ENCODE measurements around the gene F2RL3. TPM values are rescaled to one million over a fixed set of nuclear protein-coding genes. Genes with fewer than 3 reads are reported as not detected.

The F2RL3 gene
- total and polyA plus RNA-seq, 2 of the 8 experiments (the other 6 are each of a cell fraction or from before 2014, with no cell fraction given) = not detected

DNA sequence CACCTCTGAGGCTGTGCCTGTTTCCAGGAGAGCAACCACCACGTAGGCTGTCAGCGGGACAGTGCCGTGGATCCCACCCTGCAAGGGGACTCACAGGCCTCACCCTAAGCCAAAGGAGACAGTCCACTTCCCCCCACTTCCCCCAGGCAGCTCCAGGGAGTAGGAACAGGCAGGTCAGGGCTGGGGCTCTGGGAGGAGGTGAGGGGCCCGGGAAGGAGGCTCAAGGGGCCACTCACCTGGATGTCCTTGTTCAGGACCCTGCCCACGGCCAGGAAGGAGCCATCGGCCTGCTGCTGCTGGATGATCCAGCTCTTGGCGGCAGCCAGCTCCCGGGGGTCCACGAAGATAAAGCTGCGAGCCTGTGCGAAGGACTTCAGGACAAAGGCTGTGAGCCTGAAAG is 25.6 kb downstream of the F2RL3 start:
- Histone ChIP-seq H4K5ac (ENCODE audit: insufficient read length, low read depth, low read length) (no peak overlapping the region), H3K36me3 (ENCODE audit: control insufficient read depth in 2 of 4, insufficient read depth in 4 of 4, low read length in 3 of 4) (no peaks in the 10 kb centered on the region), H3K27ac (ENCODE audit: low read depth, low read length) (no peak overlapping the region), H3K79me1 (ENCODE audit: low read depth, low read length) (no peaks in the 10 kb centered on the region), H3K4ac (replicated peaks; ENCODE audit: insufficient read length, low read depth, low read length) (no peak overlapping the region), H2BK5ac (ENCODE audit: low read depth, low read length) (no peak overlapping the region), H3K79me2 (ENCODE audit: control insufficient read depth in 1 of 2, insufficient read depth in 2 of 2, low read length in 2 of 2) (no peaks in the 10 kb centered on the region), H3K23ac (ENCODE audit: insufficient read length) (no peak overlapping the region), H2BK15ac (ENCODE audit: low read length) (no peak overlapping the region), H3K4me2 (ENCODE audit: insufficient read depth in 1 of 2, low read depth in 2 of 2, low read length in 2 of 2) (no peak overlapping the region), H2AFZ (ENCODE audit: low read length) (no peak overlapping the region), H4K91ac (replicated peaks; ENCODE audit: insufficient read length, low read length) (no peak overlapping the region), H3K4me3 (ENCODE audit: extremely low read depth in 1 of 4, insufficient read depth in 2 of 4, low read depth in 3 of 4, low read length in 4 of 4) (no peak overlapping the region), H3K9me3 (ENCODE audit: insufficient read depth in 2 of 2, low read depth in 1 of 2, low read length in 1 of 2) (peaks cover 12 to 23% of the 10 kb centered on the region in 2 experiments; a peak in 3 of 4 replicates), H3K23me2 (ENCODE audit: low read depth, low read length) (no peaks in the 10 kb centered on the region), H3K4me1 (replicated peaks in 1 of 4; ENCODE audit: control insufficient read depth in 3 of 4, insufficient read depth in 4 of 4, low read length in 3 of 4) (no peaks in the 10 kb centered on the region), H2BK20ac (ENCODE audit: low read length) (no peak overlapping the region), H3K14ac (ENCODE audit: insufficient read length) (no peak overlapping the region), H2BK120ac (replicated peaks; ENCODE audit: low read depth, low read length) (no peak overlapping the region), H3K9ac (replicated peaks in 1 of 4; ENCODE audit: extremely low read depth in 1 of 4, low read depth in 3 of 4, low read length in 3 of 4) (no peak overlapping the region), H2BK12ac (ENCODE audit: low read depth, low read length) (no peak overlapping the region), H2AK5ac (ENCODE audit: low read depth, low read length) (no peak overlapping the region), H3K18ac (ENCODE audit: extremely low read depth, low read length) (no peak overlapping the region), H4K8ac (ENCODE audit: extremely low read depth, insufficient read depth, low read length) (no peak overlapping the region), H3K27me3 (replicated peaks in 1 of 4; ENCODE audit: control insufficient read depth in 3 of 4, extremely low read depth in 1 of 4, insufficient read depth in 3 of 4, low read length in 3 of 4) (no peaks in the 10 kb centered on the region), H4K20me1 (replicated peaks in 1 of 2; ENCODE audit: control insufficient read depth in 1 of 2, insufficient read depth in 2 of 2, low read length in 2 of 2) (no peaks in the 10 kb centered on the region), H3K56ac (replicated peaks; ENCODE audit: insufficient read length, low read depth, low read length) (no peak overlapping the region)
- POLR2A ChIA-PET (ENCODE audit: partially characterized antibody) = interaction anchor here (0.6 kb wide), 1 partner anchor 365 kb away, joined by 3 read pairs; no protein-coding TSS in a partner anchor
- FAIRE-seq = no peak
- DNase-seq (ENCODE audit: low read depth in 1 of 2, low spot score in 2 of 2) = peak in 1 of 2 experiments; percentile 31
- CTCF ChIA-PET (ENCODE audit: partially characterized antibody) = interaction anchor here (2.0 kb wide), 1 partner anchor 15 kb away, joined by 6 read pairs; no protein-coding TSS in a partner anchor
- WGBS, 2 experiments (ENCODE audit: extremely low coverage in 1 of 2, insufficient coverage in 1 of 2, insufficient read length in 1 of 2, insufficient replicate concordance in 2 of 2, low coverage in 1 of 2, low lambda C conversion rate in 2 of 2, missing lambda C conversion rate in 1 of 2) = 92% methylated on average over 11 of the region's 11 CpGs; no CpG with 5 or more reads in 1 of the 2 experiments
- TF ChIP-seq KDM4A (IDR thresholded peaks at IDR 0.05; ENCODE audit: low read depth, low read length, severe bottlenecking) = no peak
- TF ChIP-seq SRF (IDR thresholded peaks at IDR 0.05; ENCODE audit: low read depth, low read length) = no peak
- no peak for TF ChIP-seq SIX5 (IDR thresholded peaks at IDR 0.05; ENCODE audit: low read depth, low read length)
- TF ChIP-seq, protein P1, sequence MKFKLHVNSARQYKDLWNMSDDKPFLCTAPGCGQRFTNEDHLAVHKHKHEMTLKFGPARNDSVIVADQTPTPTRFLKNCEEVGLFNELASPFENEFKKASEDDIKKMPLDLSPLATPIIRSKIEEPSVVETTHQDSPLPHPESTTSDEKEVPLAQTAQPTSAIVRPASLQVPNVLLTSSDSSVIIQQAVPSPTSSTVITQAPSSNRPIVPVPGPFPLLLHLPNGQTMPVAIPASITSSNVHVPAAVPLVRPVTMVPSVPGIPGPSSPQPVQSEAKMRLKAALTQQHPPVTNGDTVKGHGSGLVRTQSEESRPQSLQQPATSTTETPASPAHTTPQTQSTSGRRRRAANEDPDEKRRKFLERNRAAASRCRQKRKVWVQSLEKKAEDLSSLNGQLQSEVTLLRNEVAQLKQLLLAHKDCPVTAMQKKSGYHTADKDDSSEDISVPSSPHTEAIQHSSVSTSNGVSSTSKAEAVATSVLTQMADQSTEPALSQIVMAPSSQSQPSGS (IDR thresholded peaks at IDR 0.05; ENCODE audit: low read length) = no peak
- no peak for TF ChIP-seq BCL11A (IDR thresholded peaks at IDR 0.05; ENCODE audit: low read depth in 2 of 2, low read length in 2 of 2)
- TF ChIP-seq, protein P2, sequence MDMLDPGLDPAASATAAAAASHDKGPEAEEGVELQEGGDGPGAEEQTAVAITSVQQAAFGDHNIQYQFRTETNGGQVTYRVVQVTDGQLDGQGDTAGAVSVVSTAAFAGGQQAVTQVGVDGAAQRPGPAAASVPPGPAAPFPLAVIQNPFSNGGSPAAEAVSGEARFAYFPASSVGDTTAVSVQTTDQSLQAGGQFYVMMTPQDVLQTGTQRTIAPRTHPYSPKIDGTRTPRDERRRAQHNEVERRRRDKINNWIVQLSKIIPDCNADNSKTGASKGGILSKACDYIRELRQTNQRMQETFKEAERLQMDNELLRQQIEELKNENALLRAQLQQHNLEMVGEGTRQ (IDR thresholded peaks at IDR 0.05; ENCODE audit: low read length) = no peak
- no peak for TF ChIP-seq CTBP2 (IDR thresholded peaks at IDR 0.05; ENCODE audit: borderline replicate concordance, insufficient read depth, insufficient read length, low read length)
- no peak for TF ChIP-seq RFX5 (IDR thresholded peaks at IDR 0.05; ENCODE audit: borderline replicate concordance, low read depth, low read length)

All from H1 (cell line).